ENCODE results near the gene MYO1A. TPM values are rescaled to one million over a fixed set of nuclear protein-coding genes. Genes with fewer than 3 reads are reported as not detected.

The MYO1A gene
- total and polyA plus RNA-seq, 2 of the 13 experiments (the other 11 are each of a cell fraction or from before 2014, with no cell fraction given), result 5.3 to 6.0 TPM

GRCh38 chr12:57078519-57079404 is 28.8 kb upstream of the MYO1A start, which contains the start of gene NEMP1 (continued):
- TF ChIP-seq HMGXB3 (CRISPR knock-in tag; IDR thresholded peaks at IDR 0.05; ENCODE audit: borderline replicate concordance), result 0 out of 2 replicates have a peak, but pooled peaks have one; percentile 46
- TF ChIP-seq MYPOP (CRISPR knock-in tag; IDR thresholded peaks at IDR 0.05), result peak; percentile 37; the same call in 1 of the 2 replicates
- no peak for TF ChIP-seq SIX4 (CRISPR knock-in tag; IDR thresholded peaks at IDR 0.05)
- no peak for TF ChIP-seq ISL2 (CRISPR knock-in tag; IDR thresholded peaks at IDR 0.05)
- peak; percentile 56; the same call in 1 of the 2 replicates for TF ChIP-seq ZFX (CRISPR knock-in tag; IDR thresholded peaks at IDR 0.05; ENCODE audit: low read depth)
- no peak for TF ChIP-seq RNF219 (CRISPR knock-in tag; IDR thresholded peaks at IDR 0.05)
- TF ChIP-seq RFX3 (CRISPR knock-in tag; IDR thresholded peaks at IDR 0.05), result peak; percentile 85
- TF ChIP-seq ELF3 (CRISPR knock-in tag; IDR thresholded peaks at IDR 0.05), result no peak; the same call in 1 of the 2 replicates
- no peak for TF ChIP-seq DBP (CRISPR knock-in tag; IDR thresholded peaks at IDR 0.05; ENCODE audit: not compliant biosample characterization)
- no peak for TF ChIP-seq ZNF749 (CRISPR knock-in tag; IDR thresholded peaks at IDR 0.05; ENCODE audit: borderline replicate concordance)
- TF ChIP-seq ZNF878 (CRISPR knock-in tag; IDR thresholded peaks at IDR 0.05), result peak; percentile 96
- TF ChIP-seq GMEB2 (CRISPR knock-in tag; IDR thresholded peaks at IDR 0.05; ENCODE audit: low read depth), result no peak
- TF ChIP-seq NR1H2 (CRISPR knock-in tag; IDR thresholded peaks at IDR 0.05; ENCODE audit: borderline replicate concordance, low read depth), result no peak
- TF ChIP-seq SAFB2 (CRISPR knock-in tag; IDR thresholded peaks at IDR 0.05; ENCODE audit: borderline replicate concordance, low read depth), result no peak
- TF ChIP-seq TFDP2 (CRISPR knock-in tag; IDR thresholded peaks at IDR 0.05), result peak; percentile 98
- TF ChIP-seq ATF1 (CRISPR knock-in tag; IDR thresholded peaks at IDR 0.05), result peak; percentile 72

All from HepG2 (cell line).